Measurements from ENCODE around the gene FOXL2NB. TPM values are rescaled to one million over a fixed set of nuclear protein-coding genes. Genes with fewer than 3 reads are reported as not detected.

Gene FOXL2NB
- total and polyA plus RNA-seq, 8 donors = 0.04 to 0.21 (median 0.06) TPM; not detected in 2

DNA sequence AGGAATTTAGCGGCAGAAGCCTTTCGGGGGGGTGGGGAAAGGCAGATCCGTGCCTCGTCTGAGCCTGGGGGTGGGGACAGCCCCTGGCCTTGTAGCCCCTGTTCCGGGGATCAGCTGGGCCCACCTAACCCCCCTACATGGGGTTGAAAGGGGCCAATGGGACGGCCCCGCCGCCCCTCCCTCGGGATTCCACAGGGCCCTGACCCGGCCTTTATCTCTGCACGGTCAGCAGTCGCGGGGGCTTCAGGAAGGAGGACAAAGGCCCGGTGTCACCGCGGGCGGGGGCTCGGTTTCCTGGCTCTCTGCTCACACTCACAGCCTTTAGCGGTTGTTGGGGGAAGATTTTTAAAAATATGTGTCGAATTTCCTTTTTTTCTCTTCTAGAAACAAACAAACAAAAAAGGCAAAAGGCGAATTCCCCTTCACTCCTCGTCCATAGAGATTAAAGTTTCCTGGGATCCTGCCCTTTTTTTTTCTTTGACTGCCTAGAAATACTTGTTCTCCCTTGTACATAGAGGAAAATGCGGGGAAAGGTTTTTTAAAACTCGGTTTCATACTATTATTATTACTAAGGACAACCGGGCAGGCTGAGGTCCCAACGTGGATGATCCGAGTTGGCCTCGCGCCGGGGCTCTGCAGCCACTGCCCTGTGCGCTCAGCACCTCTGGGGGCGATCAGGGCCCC lies 8.0 kb upstream of the FOXL2NB start:
- no peak for DNase-seq
- intact Hi-C loops (cut with DNase I) = no loop called here
- Histone ChIP-seq H3K9me3 (no peaks in the 10 kb centered on the region), H3K27me3 (peaks cover 86 to 99% of the 10 kb centered on the region in 2 donors), H3K27ac (no peak overlapping the region), H3K4me3 (no peak overlapping the region), H3K4me1 (peaks cover 18 to 46% of the 10 kb centered on the region in 2 donors), H3K36me3 (no peaks in the 10 kb centered on the region)
- no peak for ATAC-seq
- TF ChIP-seq, protein P1, sequence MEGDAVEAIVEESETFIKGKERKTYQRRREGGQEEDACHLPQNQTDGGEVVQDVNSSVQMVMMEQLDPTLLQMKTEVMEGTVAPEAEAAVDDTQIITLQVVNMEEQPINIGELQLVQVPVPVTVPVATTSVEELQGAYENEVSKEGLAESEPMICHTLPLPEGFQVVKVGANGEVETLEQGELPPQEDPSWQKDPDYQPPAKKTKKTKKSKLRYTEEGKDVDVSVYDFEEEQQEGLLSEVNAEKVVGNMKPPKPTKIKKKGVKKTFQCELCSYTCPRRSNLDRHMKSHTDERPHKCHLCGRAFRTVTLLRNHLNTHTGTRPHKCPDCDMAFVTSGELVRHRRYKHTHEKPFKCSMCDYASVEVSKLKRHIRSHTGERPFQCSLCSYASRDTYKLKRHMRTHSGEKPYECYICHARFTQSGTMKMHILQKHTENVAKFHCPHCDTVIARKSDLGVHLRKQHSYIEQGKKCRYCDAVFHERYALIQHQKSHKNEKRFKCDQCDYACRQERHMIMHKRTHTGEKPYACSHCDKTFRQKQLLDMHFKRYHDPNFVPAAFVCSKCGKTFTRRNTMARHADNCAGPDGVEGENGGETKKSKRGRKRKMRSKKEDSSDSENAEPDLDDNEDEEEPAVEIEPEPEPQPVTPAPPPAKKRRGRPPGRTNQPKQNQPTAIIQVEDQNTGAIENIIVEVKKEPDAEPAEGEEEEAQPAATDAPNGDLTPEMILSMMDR (IDR thresholded peaks at IDR 0.05) = no peak

DNA sequence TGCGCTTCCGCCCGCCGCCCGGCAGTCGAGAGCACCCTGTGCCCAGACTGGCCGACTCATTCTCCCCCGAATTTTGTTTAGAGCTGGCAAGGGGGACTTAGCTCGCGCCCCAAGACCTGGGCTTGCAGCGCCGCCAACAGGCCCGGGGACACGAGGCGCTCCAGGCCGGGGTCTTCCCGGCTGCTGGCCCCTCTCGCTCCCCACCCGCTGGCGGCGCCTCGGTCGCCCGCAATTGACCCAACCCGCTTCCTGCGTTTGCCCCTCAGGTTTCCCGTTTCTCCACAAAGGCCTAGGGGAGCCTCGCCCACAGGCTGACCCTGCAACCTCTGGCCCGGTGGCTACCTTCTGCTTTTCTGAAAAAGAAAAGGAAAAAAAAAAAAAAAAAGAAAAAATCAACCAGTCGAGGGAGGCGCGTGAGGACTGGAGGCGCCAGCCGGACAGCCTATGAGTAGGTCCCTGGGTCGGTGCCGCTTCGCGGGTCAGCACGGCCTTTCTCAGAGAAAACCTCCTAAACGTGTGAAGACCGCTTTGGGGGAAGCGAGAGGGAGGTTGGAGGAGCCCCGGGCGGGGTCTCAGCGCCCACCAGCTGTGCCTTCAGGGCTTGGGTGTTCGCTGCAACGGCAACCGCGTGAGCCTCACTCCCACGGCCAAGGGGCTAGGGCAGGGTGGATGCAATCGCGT lies 7.3 kb upstream of the FOXL2NB start:
- TF ChIP-seq, protein P1 (IDR thresholded peaks at IDR 0.05) = no peak
- Histone ChIP-seq H3K4me3 (no peak overlapping the region), H3K36me3 (no peaks in the 10 kb centered on the region), H3K9me3 (no peaks in the 10 kb centered on the region), H3K27ac (no peak overlapping the region), H3K4me1 (peaks cover 19 to 53% of the 10 kb centered on the region in 2 donors), H3K27me3 (peaks cover 92 to 100% of the 10 kb centered on the region in 2 donors)
- peak in 1 of 4 donors; percentile 76 for DNase-seq
- intact Hi-C loops (cut with DNase I) = no loop called here
- no peak for ATAC-seq

DNA sequence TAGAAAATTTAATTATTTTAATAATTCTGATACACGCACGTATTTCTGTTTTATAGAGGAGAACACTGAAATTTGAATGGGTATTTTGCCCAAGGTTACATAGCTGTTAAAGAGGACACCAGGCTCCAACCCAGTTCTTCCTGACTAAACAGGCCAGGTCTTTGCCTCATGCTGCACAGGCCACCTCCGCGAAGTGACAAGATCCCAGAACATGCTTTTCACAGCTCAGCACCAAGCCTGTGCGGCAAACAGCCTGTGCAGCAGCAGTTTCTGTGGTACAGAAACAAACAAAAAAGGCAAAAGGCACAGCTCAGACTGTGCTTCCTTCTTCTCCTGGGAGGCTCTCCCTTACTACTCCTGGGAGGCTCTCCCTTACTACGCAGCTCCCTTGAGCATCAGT lies 6.6 kb upstream of the FOXL2NB start:
- peaks cover 100% of the 10 kb centered on the region in 2 donors for H3K27me3 ChIP-seq

DNA sequence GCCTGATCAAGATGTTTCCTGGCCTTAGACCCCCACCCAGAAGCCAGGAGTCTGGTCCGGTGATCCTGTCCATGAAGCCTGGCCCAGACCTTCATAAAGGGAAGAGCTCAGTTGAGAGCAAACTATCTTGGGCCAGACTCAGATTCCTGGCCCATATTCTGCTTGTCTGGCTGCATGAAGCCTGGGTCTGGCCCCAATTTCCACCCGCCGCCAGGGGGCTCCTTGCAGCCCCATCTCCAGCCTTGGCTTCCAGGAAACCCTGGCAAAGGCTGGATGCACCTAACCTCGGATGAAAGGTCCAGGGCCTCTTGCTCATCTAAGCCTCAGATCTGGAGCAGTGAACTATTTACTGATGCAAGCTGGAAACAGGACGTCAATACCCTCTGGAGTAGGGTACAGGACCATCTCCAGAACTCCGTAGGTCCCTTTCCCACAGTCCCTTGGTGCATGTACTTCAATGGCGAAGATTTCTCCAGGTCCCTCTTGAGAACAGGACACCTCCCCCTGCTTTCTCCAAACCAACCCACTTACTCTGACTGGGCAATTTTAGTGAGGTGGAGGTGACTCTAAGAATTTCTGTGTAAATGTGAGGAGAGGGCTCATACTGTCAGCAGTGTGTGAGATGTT lies 5.6 kb upstream of the FOXL2NB start:
- Histone ChIP-seq H3K4me1 (peaks cover 32 to 60% of the 10 kb centered on the region in 2 donors), H3K27ac (no peak overlapping the region), H3K9me3 (no peaks in the 10 kb centered on the region), H3K4me3 (no peak overlapping the region), H3K27me3 (peaks cover 99 to 100% of the 10 kb centered on the region in 2 donors), H3K36me3 (no peaks in the 10 kb centered on the region)
- intact Hi-C loops (cut with DNase I) = no loop called here
- ATAC-seq (no peak), DNase-seq (no peak)
- TF ChIP-seq, protein P1 (IDR thresholded peaks at IDR 0.05) = peak in 1 of 2 donors; percentile 45

More for the DNA sequence above, 6.6 kb upstream of the FOXL2NB start:
- intact Hi-C loops (cut with DNase I) = no loop called here
- Histone ChIP-seq H3K9me3 (no peaks in the 10 kb centered on the region), H3K36me3 (no peaks in the 10 kb centered on the region), H3K4me3 (no peak overlapping the region), H3K27ac (no peak overlapping the region), H3K4me1 (peaks cover 27 to 60% of the 10 kb centered on the region in 2 donors)
- ATAC-seq (no peak), DNase-seq (no peak)
- TF ChIP-seq, protein P1 (IDR thresholded peaks at IDR 0.05) = no peak

DNA sequence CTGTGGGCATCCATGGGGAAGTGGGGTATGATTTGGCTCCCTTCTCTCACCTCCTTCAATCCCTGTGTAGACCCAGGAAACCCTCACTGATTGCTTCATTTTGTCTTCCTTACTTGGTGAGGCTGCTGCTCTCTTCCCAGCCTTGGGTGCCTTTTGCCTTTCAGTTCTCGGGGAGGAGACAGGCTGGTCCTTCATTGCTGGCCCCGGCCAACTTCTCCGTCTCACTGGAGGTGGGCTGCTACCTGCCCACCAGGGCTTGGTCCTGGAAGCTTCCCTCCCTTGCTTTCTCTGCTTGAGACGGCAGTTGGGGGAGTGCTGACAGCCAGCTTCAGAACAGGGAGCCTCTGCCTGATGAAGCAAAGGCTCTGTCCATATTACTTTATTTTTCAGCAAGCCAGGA lies 4.7 kb upstream of the FOXL2NB start:
- TF ChIP-seq, protein P1 (IDR thresholded peaks at IDR 0.05) = no peak
- Histone ChIP-seq H3K27ac (no peak overlapping the region), H3K27me3 (peaks cover 99 to 100% of the 10 kb centered on the region in 2 donors), H3K9me3 (no peaks in the 10 kb centered on the region), H3K36me3 (no peaks in the 10 kb centered on the region), H3K4me1 (peaks cover 33 to 60% of the 10 kb centered on the region in 2 donors), H3K4me3 (no peak overlapping the region)
- DNase-seq = no peak
- no peak for ATAC-seq
- intact Hi-C loops (cut with DNase I) = no loop called here
